Neural cell (in vitro differentiated cells): ENCODE data around the gene SPPL2A. TPM values are rescaled to one million over a fixed set of nuclear protein-coding genes. Genes with fewer than 3 reads are reported as not detected.

Source experiments
- H2AFZ ChIP-seq: fragments of 200-600, 300-800 bp; sonication (generic), shearing (Covaris generic); 2 replicates; pipeline ENCODE4 v1.6.0; 2014; ENCODE audit warnings: low read depth, mild to moderate bottlenecking, antibody characterized with exemption, low read length, moderate library complexity
- H3F3A ChIP-seq: fragments of 200-600 bp; shearing (Covaris generic); 2 replicates; pipeline ENCODE4 v1.6.1; 2016; ENCODE audit warnings: mild to moderate bottlenecking, moderate library complexity, mixed read lengths, antibody characterized with exemption, low read length; ENCODE audit not compliant: insufficient read depth, poor library complexity, severe bottlenecking
- H3K27ac ChIP-seq: fragments of 200-600, 300-800 bp; sonication (generic), shearing (Covaris generic); 2 replicates; pipeline ENCODE4 v1.5.1; 2014; ENCODE audit warnings: mild to moderate bottlenecking, low read length, moderate library complexity
- H3K27me3 ChIP-seq: fragments of 300-800, 200-600 bp; sonication (generic), shearing (Covaris generic); 2 replicates; pipeline ENCODE4 v1.6.0; 2014; ENCODE audit warnings: mild to moderate bottlenecking, low read depth, low read length, moderate library complexity; ENCODE audit not compliant: insufficient read depth
- H3K36me3 ChIP-seq: fragments of 300-800, 200-600 bp; sonication (generic), shearing (Covaris generic); 2 replicates; pipeline ENCODE4 v1.5.1; 2014; ENCODE audit warnings: mild to moderate bottlenecking, antibody characterized with exemption, low read length, moderate library complexity; ENCODE audit not compliant: insufficient read depth
- H3K4me2 ChIP-seq: fragments of 300-800, 200-600 bp; sonication (generic), shearing (Covaris generic); 2 replicates; pipeline ENCODE4 v1.6.0; 2014; ENCODE audit warnings: mild to moderate bottlenecking, low read length
- H3K4me3 ChIP-seq: fragments of 300-800, 200-600 bp; sonication (generic), shearing (Covaris generic); 2 replicates; pipeline ENCODE4 v1.5.1; 2014; ENCODE audit warnings: mild to moderate bottlenecking, low read length, moderate library complexity
- H3K79me2 ChIP-seq: fragments of 200-600 bp; shearing (Covaris generic); replicated peaks from 2 replicates; pipeline ENCODE4 v1.6.0; 2014; ENCODE audit warnings: mild to moderate bottlenecking, low read length, moderate library complexity; ENCODE audit not compliant: insufficient read depth
- H3K9ac ChIP-seq: fragments of 300-800, 200-600 bp; sonication (generic), shearing (Covaris generic); 2 replicates; pipeline ENCODE4 v1.6.1; 2016; ENCODE audit warnings: mild to moderate bottlenecking, low read length, mixed read lengths
- H3K9me2 ChIP-seq: fragments of 200-600 bp; shearing (Covaris generic); 2 replicates; pipeline ENCODE4 v1.6.1; 2016; ENCODE audit warnings: mild to moderate bottlenecking, low read length, mixed read lengths; ENCODE audit not compliant: insufficient read depth
- H3K9me3 ChIP-seq: fragments of 200-600, 300-800 bp; sonication (generic), shearing (Covaris generic); 2 replicates; pipeline ENCODE4 v1.6.1; 2016; ENCODE audit warnings: mild to moderate bottlenecking, mixed run types, low read length, moderate library complexity, mixed read lengths
- H4K20me1 ChIP-seq: fragments of 200-600 bp; shearing (Covaris generic); 2 replicates; pipeline ENCODE4 v1.6.1; 2016; ENCODE audit warnings: mild to moderate bottlenecking, mixed run types; ENCODE audit not compliant: insufficient read depth
- EP300 ChIP-seq: fragments of 450-650 bp; conservative IDR thresholded peaks from 2 replicates; pipeline ENCODE4 v1.6.1; 2014; ENCODE audit warnings: antibody characterized with exemption, mild to moderate bottlenecking, moderate library complexity; ENCODE audit not compliant: poor library complexity, severe bottlenecking
- EZH2 ChIP-seq: fragments of 200-600, 300-800 bp; shearing (Covaris generic), sonication (generic); IDR thresholded peaks from 2 replicates; pipeline ENCODE4 v1.6.1; 2014; ENCODE audit warnings: antibody characterized with exemption, low read length, borderline replicate concordance, mild to moderate bottlenecking; ENCODE audit not compliant: insufficient read depth, poor library complexity, severe bottlenecking
- MXI1 ChIP-seq: fragments of 450-650 bp; conservative IDR thresholded peaks from 2 replicates; pipeline ENCODE4 v1.6.1; 2014; ENCODE audit warnings: antibody characterized with exemption, mild to moderate bottlenecking; ENCODE audit not compliant: poor library complexity, severe bottlenecking
- POLR2AphosphoS5 ChIP-seq: IDR thresholded peaks from 2 replicates; pipeline ENCODE4 v1.6.1; 2012
- RAD21 ChIP-seq: fragments of 450-650 bp; conservative IDR thresholded peaks from 2 replicates; pipeline ENCODE4 v1.6.1; 2014; ENCODE audit warnings: antibody characterized with exemption, mild to moderate bottlenecking, moderate library complexity
- SMC3 ChIP-seq: fragments of 450-650 bp; conservative IDR thresholded peaks from 2 replicates; pipeline ENCODE4 v1.6.1; 2014; ENCODE audit warnings: antibody characterized with exemption, mild to moderate bottlenecking, moderate library complexity; ENCODE audit not compliant: poor library complexity
- TAF1 ChIP-seq: IDR thresholded peaks from 2 replicates; pipeline ENCODE4 v1.6.1; 2012; ENCODE audit warnings: low read depth
- polyA plus RNA-seq: library from polyadenylated mRNA; depleted of rRNA; stranded (reverse); fragments of >200 nt; gene quantifications from 2 replicates; pipeline ENCODE4 v1.2.3, GENCODE V29; 2014
- TF ChIP-seq, protein P1 (sequence below): fragments of 450-650 bp; IDR thresholded peaks from 2 replicates; pipeline ENCODE4 v1.5.1; 2014; ENCODE audit warnings: antibody characterized with exemption, mild to moderate bottlenecking, moderate library complexity; ENCODE audit not compliant: poor library complexity, severe bottlenecking
- TF ChIP-seq, protein P2 (sequence below): IDR thresholded peaks from 2 replicates; pipeline ENCODE4 v1.6.1; 2012; ENCODE audit warnings: borderline replicate concordance

The SPPL2A gene
- polyA plus RNA-seq, 1 donor from 2014 or later = 29.9 TPM

DNA sequence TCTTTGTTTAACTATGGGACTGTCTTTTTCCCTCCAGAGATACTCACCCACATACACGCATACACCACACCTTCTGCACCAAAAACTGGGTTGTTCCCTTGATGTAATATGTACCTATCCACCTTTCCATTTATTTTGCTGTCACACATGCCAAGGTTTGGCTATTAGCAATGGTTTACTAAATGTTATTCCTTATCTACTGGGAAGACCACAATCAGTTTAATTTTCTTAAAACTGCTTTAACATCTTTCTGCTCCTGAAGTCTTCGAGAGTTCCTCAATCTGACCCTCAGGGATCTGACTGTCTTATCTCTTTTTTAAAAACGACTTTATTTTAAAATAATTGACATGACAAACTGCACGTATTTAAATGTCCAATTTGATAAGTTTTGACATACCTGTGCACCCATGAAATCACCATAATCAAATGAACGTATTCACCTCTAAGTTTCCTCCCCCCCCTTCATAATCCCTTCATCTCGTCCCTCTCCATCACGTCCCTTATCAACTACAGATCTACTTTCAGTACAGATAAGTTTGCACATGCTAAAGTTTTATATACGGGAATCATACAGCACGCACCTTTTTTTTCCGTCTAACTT lies 78.1 kb downstream of the SPPL2A start:
- H3K9me2 ChIP-seq = no peaks in the 10 kb centered on the region
- H3K9me3 ChIP-seq = no peaks in the 10 kb centered on the region
- peak overlapping the region; percentile 63 for H3K27ac ChIP-seq
- H4K20me1 ChIP-seq = no peaks in the 10 kb centered on the region
- H3F3A ChIP-seq = no peaks in the 10 kb centered on the region
- TF ChIP-seq EZH2 (no peak), EP300 (no peak), RAD21 (no peak), POLR2AphosphoS5 (no peak), SMC3 (no peak), MXI1 (no peak)
- H3K79me2 ChIP-seq = peaks cover 23% of the 10 kb centered on the region
- H3K36me3 ChIP-seq = no peaks in the 10 kb centered on the region
- peak overlapping the region; percentile 97 for H3K4me3 ChIP-seq
- H3K27me3 ChIP-seq = no peaks in the 10 kb centered on the region
- H3K4me2 ChIP-seq = peak overlapping the region; percentile 82
- peak overlapping the region; percentile 66 for H3K9ac ChIP-seq
- peak overlapping the region; percentile 59 for H2AFZ ChIP-seq

DNA sequence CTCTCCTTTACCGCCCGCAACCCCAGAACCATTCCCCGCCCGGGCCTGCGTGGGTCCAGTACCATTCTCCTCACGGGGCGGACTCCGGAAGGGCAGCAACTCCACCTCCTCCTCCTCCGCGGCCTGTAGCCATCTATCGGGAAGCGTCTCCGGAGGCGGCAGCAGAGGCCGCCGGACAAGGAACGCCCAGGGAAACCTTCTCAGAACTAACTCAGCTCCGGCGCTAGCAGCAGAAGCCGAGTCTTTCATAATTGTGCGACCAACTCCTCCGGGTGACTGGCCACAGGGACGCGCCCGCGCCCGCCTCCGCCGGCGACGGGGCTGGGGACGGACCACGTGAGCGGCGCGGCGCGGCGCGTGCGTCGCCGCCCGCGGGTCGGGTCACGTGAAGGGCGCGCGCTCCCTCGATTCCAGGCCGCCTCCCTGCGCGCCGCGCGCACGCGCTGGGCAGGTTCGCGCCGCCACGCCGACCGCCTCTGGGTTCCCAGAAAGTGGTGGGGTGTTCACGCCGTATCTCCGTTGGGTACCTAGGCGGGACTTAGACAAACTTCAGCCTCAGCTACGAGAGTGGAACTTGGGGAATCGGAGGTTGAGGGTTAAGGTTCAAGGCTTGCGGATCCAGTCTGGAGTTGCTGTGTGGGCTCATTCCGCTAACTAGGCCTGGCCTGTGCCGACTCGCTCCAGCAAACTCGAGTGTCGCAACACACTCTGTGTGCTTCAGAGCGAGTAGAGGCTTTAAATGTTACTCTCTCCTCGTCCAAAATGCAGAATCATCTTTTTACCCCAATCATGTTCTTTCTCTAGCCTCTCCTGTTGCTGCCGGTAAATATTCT lies 78.8 kb downstream of the SPPL2A start, which contains the start of gene TRPM7:
Gene TRPM7 (minus strand): TSS at position 329 of the 833 bp plus-strand sequence. CDS start 264 bp downstream, at position 65.
- Histone ChIP-seq H3K27me3 (no peaks in the 10 kb centered on the region), H3K9me2 (no peaks in the 10 kb centered on the region), H3K4me3 (peak within 1 kb of the TSS; percentile 97), H3K9ac (peak within 1 kb of the TSS; percentile 88), H3F3A (no peaks in the 10 kb centered on the region), H3K36me3 (no peaks in the 10 kb centered on the region), H3K79me2 (peaks cover 23% of the 10 kb centered on the region), H4K20me1 (no peaks in the 10 kb centered on the region), H3K4me2 (peak within 1 kb of the TSS; percentile 82), H2AFZ (peak within 1 kb of the TSS; percentile 82), H3K9me3 (no peaks in the 10 kb centered on the region), H3K27ac (peak within 1 kb of the TSS; percentile 81)
- TF ChIP-seq EZH2 (no peak), TAF1 (no peak), POLR2AphosphoS5 (peak; percentile 83), SMC3 (peak; percentile 22), RAD21 (peak; percentile 6), EP300 (peak; percentile 44), MXI1 (peak; percentile 86)
- TF ChIP-seq, protein P1, sequence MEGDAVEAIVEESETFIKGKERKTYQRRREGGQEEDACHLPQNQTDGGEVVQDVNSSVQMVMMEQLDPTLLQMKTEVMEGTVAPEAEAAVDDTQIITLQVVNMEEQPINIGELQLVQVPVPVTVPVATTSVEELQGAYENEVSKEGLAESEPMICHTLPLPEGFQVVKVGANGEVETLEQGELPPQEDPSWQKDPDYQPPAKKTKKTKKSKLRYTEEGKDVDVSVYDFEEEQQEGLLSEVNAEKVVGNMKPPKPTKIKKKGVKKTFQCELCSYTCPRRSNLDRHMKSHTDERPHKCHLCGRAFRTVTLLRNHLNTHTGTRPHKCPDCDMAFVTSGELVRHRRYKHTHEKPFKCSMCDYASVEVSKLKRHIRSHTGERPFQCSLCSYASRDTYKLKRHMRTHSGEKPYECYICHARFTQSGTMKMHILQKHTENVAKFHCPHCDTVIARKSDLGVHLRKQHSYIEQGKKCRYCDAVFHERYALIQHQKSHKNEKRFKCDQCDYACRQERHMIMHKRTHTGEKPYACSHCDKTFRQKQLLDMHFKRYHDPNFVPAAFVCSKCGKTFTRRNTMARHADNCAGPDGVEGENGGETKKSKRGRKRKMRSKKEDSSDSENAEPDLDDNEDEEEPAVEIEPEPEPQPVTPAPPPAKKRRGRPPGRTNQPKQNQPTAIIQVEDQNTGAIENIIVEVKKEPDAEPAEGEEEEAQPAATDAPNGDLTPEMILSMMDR = peak; percentile 33
- TF ChIP-seq, protein P2, sequence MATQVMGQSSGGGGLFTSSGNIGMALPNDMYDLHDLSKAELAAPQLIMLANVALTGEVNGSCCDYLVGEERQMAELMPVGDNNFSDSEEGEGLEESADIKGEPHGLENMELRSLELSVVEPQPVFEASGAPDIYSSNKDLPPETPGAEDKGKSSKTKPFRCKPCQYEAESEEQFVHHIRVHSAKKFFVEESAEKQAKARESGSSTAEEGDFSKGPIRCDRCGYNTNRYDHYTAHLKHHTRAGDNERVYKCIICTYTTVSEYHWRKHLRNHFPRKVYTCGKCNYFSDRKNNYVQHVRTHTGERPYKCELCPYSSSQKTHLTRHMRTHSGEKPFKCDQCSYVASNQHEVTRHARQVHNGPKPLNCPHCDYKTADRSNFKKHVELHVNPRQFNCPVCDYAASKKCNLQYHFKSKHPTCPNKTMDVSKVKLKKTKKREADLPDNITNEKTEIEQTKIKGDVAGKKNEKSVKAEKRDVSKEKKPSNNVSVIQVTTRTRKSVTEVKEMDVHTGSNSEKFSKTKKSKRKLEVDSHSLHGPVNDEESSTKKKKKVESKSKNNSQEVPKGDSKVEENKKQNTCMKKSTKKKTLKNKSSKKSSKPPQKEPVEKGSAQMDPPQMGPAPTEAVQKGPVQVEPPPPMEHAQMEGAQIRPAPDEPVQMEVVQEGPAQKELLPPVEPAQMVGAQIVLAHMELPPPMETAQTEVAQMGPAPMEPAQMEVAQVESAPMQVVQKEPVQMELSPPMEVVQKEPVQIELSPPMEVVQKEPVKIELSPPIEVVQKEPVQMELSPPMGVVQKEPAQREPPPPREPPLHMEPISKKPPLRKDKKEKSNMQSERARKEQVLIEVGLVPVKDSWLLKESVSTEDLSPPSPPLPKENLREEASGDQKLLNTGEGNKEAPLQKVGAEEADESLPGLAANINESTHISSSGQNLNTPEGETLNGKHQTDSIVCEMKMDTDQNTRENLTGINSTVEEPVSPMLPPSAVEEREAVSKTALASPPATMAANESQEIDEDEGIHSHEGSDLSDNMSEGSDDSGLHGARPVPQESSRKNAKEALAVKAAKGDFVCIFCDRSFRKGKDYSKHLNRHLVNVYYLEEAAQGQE = peak; percentile 48
